NCI-H1417 treated with DMSO at 0.1 percent for 48 hours (cell line): ENCODE measurements around the gene ACAA2.
A peak's percentile ranks its signal among the peaks of the same experiment; 100 is the strongest.
"Not testable (repeated sequence)": the region's sequence is repeated elsewhere in the genome, so short reads cannot be mapped to it uniquely, and the experiment has no call there.

Experiments
- DNase-seq: peaks from one replicate; lab custom pipeline; 2025; lab: John Stamatoyannopoulos, UW

The ACAA2 gene

DNA sequence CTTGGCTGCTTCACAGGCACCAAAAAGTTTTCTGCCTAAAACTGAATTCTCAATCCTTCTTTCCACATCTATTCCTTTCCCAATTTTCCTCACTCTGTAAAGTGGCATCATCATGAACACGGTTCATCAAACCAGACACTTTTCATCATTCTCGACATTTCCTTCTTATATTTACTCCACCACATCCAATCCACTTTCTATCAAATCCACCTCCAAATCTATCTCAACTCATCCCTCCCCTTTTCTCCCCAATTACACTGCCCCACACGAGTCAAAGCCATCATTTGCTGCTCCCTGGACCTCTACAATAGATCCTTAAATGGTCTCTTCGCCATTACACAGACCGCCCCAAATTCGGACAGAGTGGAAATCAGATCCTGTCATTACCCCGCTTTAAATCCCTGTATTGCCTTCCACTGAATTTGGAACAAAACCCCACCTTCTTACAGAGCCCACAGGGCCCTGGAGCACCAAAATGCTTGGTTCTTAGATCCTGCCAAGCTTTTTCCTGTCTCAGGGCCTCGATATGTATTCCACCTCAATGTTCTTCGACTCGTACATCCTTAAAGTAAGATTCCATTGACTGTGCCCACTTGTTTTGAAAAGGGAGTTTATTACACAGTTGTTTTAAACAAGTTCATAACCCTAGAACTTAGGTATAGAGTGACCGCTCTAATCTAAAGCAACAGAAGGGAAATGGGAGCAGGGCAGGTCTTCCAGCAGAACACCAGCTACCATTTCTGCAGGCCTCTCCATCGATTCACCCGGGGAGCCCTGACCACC, 856 bp downstream of the ACAA2 start:
- no peak for DNase-seq

DNA sequence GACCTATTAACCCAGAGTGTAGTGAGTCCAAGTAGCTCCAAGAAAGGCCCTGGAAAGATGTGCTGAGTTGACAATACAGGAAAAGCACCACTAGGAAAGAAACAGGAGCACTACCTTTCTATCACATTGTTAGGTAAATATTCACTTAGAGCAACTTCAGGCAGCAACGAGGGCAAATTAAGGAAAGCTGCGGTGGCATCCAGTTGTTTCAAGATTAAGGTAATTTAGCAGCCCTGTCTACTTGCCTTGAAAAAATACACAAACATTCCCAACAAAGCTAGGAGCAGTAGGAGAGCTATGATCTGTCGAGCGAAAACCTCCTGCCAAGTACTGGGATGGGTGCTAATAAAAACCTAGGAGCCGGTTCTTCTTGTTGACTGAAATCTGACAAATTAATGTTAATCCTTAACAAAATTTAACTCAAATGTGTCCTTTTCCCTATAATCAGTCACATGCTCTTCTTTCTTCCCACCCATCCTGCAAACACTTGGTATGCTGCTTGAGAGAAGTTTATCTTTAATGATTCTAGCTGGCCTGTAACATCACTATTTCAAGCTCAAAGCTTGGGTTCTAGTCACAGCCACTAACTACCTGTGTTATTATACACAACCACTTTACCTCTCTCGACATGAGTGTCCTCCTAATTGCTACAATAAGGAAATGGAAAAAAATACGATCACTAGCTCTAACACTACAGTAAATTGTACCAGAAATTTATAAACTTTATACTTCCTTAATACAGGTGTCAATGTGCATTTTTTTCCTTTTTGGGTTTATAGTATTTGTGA, 2.0 kb downstream of the ACAA2 start:
- peak; percentile 7 for DNase-seq

DNA sequence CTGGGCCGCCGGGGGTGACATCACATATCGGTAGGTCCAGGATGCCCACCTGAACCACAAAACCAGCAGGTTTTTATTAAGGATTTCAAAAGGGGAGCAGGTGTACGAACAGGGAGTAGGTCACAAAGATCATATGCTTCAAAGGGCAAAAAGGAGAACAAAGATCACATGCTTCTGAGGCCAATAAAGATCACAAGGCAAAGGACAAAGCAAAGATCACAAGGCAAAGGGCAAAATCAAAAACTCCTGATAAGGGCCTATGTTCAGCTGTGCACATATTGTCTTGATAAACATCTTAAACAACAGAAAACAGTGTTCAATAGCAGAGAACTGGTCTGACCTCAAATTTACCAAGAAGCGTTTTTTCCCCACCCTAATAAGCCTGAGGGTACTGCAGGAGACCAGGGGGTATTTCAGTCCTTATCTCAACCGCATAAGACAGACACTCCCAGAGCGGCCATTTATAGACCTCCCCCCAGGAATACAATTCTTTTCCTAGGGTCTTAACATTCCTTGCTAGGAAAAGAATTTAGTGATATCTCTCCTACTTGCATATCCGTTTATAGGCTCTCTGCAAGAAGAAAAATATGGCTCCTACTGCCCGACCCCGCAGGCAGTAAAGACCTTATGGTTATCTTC, 4.7 kb downstream of the ACAA2 start:
- DNase-seq = not testable (repeated sequence)

DNA sequence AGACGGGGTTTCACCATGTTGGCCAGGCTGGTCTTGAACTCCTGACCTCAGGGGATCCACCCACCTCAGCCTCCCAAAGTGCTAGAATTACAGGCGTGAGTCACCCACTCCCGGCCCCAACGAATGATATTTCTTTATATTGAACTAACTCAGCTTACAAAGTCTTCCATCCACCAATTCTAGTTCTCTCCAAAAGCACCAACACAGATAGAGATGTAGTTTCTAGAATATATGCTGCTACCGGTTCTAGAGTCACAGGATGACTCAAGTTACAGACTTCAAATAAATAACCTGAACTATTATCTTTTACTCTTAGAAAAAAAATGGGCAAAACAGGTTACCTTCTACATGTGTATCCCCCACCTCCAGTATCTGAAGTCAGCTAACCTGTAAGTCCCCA, 9.2 kb downstream of the ACAA2 start:
- DNase-seq = no peak

DNA sequence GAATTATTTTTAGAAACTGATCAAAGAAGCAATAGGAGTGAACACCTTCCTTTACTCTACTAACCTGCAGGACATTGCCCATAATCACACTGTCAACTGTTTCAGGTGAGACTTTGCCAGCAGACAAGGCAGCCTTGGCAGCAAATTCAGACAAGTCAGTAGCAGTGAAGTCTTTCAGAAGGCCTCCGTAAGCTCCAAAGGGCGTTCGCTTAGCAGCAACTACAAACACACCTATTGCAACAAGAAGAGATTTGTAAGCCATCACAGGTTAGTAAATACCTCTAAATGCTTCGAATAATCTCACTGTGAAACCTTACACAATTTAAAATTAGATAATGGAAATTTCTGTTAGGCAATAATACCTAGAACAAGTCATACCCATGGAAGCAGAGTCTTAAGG, 10.7 kb downstream of the ACAA2 start:
- DNase-seq = no peak

DNA sequence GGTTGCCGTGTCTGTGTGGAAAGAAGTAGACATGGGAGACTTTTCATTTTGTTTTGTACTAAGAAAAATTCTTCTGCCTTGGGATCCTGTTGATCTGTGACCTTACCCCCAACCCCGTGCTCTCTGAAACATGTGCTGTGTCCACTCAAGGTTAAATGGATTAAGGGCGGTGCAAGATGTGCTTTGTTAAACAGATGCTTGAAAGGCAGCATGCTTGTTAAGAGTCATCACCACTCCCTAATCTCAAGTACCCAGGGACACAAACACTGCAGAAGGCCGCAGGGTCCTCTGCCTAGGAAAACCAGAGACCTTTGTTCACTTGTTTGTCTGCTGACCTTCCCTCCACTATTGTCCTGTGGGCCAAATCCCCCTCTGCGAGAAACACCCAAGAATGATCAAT, 12.8 kb downstream of the ACAA2 start:
- DNase-seq = not testable (repeated sequence)

DNA sequence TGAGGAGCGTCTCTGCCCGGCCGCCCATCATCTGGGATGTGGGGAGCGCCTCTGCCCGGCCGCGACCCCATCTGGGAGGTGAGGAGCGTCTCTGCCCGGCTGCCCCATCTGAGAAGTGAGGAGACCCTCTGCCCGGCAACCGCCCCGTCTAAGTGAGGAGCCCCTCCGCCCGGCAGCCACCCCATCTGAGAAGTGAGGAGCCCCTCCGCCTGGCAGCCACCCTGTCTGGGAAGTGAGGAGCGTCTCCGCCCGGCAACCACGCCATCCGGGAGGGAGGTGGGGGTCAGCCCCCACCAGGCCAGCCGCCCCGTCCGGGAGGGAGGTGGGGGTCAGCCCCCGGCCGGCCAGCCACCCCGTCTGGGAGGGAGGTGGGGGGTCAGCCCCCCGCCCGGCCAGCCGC, 13.5 kb downstream of the ACAA2 start:
- not testable (repeated sequence) for DNase-seq

DNA sequence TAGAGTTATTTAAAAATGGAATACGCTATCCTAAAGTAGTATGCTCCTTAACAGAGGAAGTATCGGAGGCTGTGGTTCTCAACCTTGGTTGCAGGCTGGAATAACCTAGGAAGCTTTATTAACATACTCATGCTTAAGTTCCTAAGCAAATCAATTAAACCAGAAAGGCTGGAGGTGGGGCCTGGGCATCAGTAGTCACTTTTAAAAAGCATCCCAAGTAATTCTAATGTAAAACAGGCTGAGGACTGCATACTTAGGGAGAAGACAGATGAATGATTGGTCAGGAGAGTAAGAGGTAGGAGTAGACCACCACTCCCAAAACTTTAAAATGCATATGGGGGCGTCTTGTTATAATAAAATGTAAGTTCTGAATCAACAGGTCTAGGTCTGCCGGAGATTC, 15.3 kb downstream of the ACAA2 start:
- no peak for DNase-seq

DNA sequence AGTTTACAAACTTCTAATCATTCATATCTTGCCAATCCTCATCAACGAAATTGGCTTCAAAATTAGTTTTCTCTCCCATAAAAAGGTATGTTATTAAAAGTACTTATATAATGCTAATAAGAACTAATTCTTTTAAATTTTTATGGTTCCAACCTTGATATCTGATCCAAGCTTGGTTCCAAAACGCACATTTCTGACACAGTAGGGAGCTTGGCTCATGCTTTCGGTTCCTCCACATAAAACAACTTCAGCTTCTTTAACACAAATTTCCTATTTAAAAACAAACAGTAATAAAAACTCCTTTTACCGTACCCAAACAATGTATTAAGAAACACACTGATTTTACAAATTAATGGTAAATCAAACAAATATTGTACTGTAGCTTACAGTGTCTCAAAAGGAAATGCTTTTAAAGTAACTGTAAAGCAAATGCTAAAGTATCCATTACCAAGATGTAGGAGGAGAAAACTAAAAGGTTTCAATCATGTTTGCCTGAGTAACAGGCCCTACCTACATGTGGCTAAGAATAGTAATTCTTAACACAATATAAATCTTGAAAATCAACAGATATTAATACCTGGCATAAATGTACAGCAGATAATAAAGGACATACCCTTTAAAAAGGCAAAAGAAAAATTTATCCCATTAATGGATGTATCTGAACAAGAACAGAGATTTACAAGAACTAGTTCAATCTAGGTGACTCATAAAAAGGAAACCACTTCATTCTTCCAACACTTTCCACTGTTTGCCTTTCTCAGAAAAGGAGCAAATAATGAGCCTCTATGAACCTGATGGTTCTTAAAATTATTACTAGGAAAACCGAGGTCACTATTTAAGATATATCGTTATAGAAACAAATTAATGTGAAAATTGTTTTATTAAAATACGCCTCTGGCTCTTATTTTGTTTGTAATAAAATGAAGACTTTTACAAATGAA, 17.5 kb downstream of the ACAA2 start:
- DNase-seq = no peak

DNA sequence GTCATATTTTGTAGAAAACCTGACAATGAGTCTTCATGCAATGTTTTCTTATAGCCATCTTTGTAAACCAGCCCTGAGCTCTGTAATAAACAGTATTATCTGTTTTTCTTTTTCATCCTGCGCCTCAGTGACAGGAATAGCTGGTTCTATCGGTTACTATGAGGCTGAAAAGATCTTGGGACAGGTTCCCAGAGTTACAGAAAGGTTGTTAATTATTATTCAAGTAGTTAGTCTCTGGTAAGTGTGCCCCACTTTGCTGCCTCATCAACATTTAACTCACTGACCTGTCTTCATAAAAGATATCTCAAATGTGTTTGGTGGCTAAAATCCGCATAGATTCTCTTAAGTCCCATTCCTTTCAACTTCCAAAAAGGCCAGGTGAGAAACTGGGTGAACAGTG, 18.6 kb downstream of the ACAA2 start:
- no peak for DNase-seq

DNA sequence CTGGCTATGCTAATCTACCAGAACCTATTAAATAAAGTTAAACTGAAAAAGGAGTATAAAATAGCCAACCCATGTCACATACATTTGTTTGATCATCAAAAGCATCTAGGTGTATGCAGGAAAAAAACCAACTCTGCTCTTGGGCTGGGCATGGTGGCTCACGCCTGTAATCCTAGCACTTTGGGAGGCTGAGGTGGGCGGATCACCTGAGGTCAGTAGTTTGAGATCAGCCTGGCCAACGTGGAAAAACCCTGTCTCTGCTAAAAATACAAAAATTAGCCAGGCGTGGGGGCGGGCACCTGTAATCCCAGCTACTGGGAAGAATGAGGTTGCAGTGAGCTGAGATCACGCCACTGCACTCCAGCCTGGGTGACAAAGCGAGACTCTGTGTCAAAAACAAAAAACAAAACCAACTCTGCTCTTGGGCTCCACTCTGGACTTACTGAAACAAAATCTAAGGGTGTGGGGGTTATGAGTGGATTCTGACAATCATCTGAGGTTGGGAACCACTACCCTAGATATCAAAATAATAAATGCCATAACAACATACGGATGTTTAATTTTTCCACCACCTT, 23.7 kb downstream of the ACAA2 start:
- DNase-seq = not testable (repeated sequence)

DNA sequence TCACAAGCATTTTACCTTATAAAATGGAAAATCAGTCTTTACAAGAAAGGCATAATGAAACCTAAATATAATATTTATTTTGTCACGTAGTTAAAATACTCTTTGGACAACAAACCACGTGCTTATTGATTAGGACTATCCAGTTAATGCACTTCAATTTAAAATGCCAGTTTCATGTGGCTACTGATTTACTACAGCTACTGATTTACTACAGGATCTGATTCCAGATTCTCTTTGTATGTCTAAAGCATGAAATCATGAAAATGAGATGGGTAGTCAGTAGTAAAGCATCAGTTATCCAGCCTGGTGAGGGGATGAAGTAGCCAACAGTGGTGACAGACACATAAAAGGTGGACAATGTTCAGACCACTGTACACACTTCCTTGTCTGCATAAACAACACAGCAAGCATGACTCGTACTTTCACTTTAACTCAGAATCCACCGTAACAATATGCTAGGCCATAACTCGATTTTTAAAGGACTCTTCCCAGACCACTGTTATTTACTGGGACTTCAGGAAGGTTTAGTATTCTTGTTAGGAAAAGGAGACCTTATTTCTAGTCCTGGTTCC, 24.9 kb downstream of the ACAA2 start:
- no peak for DNase-seq

DNA sequence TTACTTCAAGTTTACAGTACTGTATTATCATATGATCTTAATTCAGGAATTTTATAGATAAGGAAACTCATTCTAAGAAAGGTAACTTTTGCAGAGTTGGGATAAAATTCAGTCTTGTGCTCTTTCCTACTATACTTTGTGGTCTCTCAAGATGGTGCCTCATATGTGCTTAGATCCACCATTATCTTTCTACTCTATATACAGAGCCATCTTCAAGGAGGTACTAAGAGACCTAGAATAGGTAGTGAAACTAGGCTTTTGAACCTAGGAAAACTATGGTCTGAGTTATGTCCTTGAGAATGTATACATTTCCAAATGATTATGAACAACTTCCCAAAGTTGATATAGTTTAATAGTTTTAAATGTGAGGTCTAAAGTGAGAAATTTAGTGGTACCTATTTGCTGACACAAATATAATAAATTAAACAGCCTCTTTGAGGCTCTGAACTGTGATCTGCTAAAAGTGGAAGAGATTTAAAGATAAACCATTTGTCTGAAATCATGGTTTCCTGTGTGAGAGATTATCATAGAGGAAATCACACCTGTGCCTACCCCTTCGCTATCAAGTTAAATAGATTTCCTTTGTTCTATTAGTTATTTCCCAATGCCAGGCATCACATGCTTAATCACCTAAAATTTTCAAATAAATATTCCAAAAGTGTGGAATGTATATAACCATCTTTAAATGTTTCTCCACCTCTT, 27.2 kb downstream of the ACAA2 start:
- no peak for DNase-seq

DNA sequence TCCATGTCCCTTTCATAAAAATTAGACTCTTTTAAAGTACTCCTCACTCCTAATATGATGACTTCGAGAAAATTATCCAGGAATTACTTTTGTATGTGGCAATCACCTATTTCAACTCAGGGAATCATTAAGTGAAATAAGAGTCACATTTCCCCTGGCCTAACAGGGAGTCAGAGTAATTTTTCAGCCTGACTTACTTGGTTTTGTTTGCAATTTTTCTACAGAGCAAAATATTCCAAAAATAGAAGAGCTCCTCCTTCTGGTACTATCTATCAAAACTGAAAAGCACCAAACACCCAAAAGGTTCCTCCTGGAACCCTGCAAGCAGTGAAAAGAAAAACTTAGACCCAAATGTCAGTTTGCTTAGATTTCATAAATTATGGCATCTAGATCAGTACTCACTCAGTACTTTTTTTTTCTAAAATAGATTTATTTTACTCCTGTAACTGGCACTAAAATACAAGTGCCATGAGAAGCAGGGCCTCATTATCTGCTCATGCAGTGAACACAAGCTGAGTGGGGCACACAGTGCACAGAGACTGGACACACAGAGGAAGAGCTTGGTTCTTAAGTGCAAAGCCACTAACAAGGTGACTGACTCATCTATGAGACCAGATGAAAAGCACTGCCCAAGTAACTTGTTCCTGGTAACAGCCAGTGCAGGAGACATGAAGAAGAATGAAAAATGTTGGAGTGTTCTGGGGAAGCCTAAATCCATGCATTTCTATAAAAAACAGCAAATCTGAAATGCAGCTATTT, 28.7 kb downstream of the ACAA2 start:
- no peak for DNase-seq

DNA sequence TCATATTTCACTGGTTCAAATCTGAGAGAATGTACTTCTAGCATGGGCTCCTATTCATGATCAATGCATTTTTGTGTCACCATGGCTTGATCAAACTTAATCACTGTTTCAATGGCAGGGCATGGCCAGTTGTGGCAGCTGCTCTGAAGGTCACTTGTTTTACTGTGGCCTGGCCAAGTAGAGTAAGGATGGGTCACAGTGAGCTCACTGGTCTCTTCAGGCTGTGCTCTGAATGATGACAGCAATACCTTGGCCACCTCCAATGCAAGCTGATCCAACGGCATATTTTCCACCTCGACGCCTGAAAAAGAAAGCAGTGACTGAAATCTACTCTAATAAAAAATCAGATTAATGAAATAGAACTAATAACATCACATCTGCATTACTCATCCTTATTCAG, 29.7 kb downstream of the ACAA2 start:
- not testable (repeated sequence) for DNase-seq

DNA sequence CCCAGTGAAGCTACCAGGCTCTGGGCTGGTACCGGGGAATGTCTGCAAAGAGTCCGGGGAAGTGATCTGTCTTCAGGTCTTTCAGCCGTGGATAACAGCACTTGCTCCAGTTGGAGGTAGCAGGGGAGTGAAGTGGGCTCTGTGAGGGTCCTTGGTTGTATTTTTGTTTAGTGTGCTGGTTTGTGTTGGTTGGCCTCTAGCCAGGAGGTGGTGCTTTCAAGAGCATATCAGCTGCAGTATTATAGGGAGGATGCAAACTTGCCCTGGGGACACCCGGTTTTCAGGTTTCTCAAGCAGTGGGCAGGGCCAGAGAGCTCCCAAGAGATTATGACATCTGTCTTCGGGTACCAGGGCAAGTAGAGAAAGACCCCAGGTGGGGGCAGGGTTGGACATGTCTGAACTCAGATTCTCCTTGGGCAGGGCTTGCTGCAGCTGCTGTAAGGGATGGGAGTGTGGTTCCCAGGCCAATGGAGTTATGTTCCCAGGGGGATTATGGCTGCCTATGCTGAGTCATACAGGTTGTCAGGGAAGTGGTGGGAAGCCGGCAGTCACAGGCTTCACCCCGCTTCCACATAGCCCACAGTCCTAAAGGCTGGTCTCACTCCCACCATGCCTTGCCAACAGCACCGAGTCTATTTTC, 34.4 kb downstream of the ACAA2 start:
- DNase-seq = no peak

DNA sequence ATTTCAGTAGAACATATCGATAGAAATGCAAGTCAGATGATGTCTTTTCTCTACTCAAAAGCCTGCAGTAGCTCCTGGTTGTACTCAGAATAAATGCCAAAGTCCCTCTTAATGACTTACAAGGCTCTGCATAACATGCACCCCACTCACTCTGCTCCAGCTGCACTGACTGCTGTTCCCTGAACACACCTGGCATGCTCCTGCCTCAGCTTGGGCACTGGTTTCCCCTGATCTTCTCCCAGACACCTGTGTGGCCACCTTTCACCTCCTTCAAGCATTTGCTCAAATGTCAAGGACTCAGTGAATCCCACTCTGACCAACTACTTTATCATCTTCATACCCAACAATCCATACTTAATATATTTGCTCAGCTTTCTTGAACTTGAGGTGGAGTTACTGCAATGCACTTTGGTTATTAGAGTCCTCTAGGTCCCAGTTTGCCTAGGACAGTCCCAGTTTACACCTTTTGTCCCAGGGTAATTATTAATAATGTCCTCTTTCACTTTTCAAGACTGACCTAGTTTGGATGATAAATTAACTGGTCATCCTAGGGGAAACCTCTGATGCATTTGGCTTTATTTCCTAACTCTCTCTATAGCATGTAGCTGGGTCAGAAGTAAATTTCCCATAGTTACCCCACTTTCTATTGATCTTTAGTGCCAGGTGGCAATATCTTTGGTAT, 44.1 kb downstream of the ACAA2 start:
- no peak for DNase-seq

DNA sequence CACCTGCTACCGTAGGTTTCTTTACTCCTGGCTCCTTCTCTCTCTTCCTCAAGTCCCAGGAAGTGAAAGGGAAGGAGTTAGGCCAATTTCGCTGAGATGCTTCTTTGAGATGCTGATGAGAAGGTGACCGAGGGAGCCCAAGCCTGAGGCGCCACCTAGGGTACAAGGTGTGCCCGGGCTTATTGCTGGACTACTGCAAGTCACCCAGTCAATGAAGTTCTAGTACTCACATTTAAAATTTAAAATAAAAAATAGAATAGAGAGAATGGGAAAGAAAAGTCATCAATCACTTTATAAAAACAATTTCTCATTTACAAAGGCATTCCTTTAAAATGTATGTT, 45.3 kb downstream of the ACAA2 start:
- DNase-seq = no peak
